ENCODE measurements around the gene CHD1L. TPM values are rescaled to one million over a fixed set of nuclear protein-coding genes. Genes with fewer than 3 reads are reported as not detected.

The CHD1L gene
- total and polyA plus RNA-seq, 2 experiments from 2014 or later: 29.8 to 43.9 TPM

- ATAC-seq: peak; percentile 46
- H3K27me3 Mint-ChIP-seq (ENCODE audit: insufficient read depth, low read depth, poor library complexity): peaks cover 11% of the 10 kb centered on the region
- DNase-seq (ENCODE audit: low spot score): peak; percentile 68
- Histone ChIP-seq H3K27me3 (ENCODE audit: insufficient read depth) (no peaks in the 10 kb centered on the region; the same call in 1 of the 2 replicates), H3F3A (replicated peaks; ENCODE audit: low read depth) (no peaks in the 10 kb centered on the region), H4K20me1 (replicated peaks; ENCODE audit: insufficient read depth) (peaks cover 16% of the 10 kb centered on the region; the same call in 1 of the 2 replicates), H3K4me1 (ENCODE audit: insufficient read depth) (peaks cover 54% of the 10 kb centered on the region), H3K27ac (ENCODE audit: low read depth) (no peak overlapping the region), H3K4me3 (peak overlapping the region; percentile 84), H3K79me2 (replicated peaks; ENCODE audit: insufficient read depth) (peaks cover 49% of the 10 kb centered on the region), H3K36me3 (ENCODE audit: insufficient read depth) (no peaks in the 10 kb centered on the region), H3K9me2 (ENCODE audit: insufficient read depth) (0 out of 2 replicates have a peak, but pooled peaks cover 4% of the 10 kb centered on the region), H2AFZ (peak overlapping the region; percentile 61; the same call in 1 of the 2 replicates), H3K4me2 (peak overlapping the region; percentile 78)
- H3K9me3 Mint-ChIP-seq: peaks cover under 1% of the 10 kb centered on the region; the same call in 1 of the 3 replicates
- no peak overlapping the region for H3K27ac Mint-ChIP-seq
- H3K4me1 Mint-ChIP-seq: peaks cover 53% of the 10 kb centered on the region
- H3K36me3 Mint-ChIP-seq (ENCODE audit: low read depth): no peaks in the 10 kb centered on the region
- TF ChIP-seq ETS1 (IDR thresholded peaks at IDR 0.05) (no peak), NANOG (IDR thresholded peaks at IDR 0.05; ENCODE audit: borderline replicate concordance) (no peak), ZNF331 (CRISPR knock-in tag; IDR thresholded peaks at IDR 0.05; ENCODE audit: low read depth) (no peak), POLR2AphosphoS5 (IDR thresholded peaks at IDR 0.05; ENCODE audit: low read depth) (no peak), ZNF462 (CRISPR knock-in tag; IDR thresholded peaks at IDR 0.05) (no peak), CREB1 (CRISPR knock-in tag; IDR thresholded peaks at IDR 0.05; ENCODE audit: low read depth) (no peak), EZH2phosphoT487 (IDR thresholded peaks at IDR 0.05; ENCODE audit: unreplicated experiment) (no peak), ZNF114 (CRISPR knock-in tag; IDR thresholded peaks at IDR 0.05) (no peak), JUNB (IDR thresholded peaks at IDR 0.05; ENCODE audit: unreplicated experiment) (no peak), EZH2 (IDR thresholded peaks at IDR 0.05; ENCODE audit: low read depth, unreplicated experiment) (no peak), CTCF (conservative IDR thresholded peaks at IDR 0.05; ENCODE audit: low read depth in 2 of 2) (no peak), REST (IDR thresholded peaks at IDR 0.05; ENCODE audit: unreplicated experiment) (no peak), STAT1 (IDR thresholded peaks at IDR 0.05; ENCODE audit: unreplicated experiment) (no peak)
- peak overlapping the region; percentile 91 for H3K4me3 Mint-ChIP-seq
Observed at GRCh38 chr1:147243228-147243685, 773 bp downstream of the CHD1L start.

Measured in GM23338 (cell line).